ENCODE data around the gene CNPY1.

The CNPY1 gene

DNA sequence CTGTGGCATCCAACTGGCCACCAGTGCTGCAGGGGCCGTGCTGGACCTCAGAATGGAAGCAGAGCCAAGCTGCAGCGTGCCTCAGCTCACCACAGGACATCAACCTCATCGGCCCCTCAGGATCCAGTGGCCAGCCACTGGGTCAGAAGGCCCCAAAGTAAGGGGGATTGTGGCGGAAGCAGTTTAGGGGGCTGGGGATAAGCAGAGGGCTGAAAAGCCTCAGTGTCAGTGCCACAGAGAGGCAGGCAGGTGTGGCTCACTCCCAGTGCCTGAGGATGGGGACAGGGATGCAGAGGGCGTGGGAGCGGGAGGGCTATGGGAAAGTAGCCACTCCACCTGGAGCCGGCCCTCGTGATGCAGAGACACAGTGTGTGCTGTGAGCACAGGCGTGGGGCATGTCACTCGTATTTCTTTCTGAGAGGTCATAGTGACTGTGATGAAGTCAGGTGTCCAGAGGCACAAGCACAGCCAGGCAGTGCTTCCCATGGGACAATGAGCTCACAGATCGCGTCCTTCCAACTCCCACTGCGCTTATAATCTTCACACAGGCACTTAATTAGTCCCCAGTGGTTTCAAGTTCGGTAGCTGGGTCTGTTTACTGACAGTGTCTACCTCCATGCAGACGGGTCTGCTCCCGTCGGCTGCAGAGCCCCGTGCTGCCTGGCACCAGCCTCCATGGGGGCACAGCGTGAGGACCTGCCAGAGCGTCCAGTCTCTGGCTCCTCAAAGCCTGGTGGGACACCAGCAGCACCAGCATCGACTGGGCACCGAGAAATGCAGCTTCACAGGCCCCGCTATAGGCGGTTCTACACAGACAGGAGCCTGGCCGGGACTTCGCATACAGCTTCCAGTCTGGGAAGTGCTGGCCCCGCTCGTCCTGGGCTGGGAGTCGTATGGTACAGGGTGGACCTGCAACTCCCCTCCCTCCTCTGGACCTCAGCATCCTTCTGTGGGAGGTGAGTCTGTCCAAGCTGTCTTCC is 42.9 kb upstream of the CNPY1 start:
- TF ChIP-seq, protein P1, sequence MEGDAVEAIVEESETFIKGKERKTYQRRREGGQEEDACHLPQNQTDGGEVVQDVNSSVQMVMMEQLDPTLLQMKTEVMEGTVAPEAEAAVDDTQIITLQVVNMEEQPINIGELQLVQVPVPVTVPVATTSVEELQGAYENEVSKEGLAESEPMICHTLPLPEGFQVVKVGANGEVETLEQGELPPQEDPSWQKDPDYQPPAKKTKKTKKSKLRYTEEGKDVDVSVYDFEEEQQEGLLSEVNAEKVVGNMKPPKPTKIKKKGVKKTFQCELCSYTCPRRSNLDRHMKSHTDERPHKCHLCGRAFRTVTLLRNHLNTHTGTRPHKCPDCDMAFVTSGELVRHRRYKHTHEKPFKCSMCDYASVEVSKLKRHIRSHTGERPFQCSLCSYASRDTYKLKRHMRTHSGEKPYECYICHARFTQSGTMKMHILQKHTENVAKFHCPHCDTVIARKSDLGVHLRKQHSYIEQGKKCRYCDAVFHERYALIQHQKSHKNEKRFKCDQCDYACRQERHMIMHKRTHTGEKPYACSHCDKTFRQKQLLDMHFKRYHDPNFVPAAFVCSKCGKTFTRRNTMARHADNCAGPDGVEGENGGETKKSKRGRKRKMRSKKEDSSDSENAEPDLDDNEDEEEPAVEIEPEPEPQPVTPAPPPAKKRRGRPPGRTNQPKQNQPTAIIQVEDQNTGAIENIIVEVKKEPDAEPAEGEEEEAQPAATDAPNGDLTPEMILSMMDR (conservative IDR thresholded peaks at IDR 0.05; ENCODE audit: low read depth, low read length), result no peak
- H3K4me3 ChIP-seq (ENCODE audit: low read depth, low read length), result no peak overlapping the region
- DNase-seq (ENCODE audit: low read depth), result no peak

DNA sequence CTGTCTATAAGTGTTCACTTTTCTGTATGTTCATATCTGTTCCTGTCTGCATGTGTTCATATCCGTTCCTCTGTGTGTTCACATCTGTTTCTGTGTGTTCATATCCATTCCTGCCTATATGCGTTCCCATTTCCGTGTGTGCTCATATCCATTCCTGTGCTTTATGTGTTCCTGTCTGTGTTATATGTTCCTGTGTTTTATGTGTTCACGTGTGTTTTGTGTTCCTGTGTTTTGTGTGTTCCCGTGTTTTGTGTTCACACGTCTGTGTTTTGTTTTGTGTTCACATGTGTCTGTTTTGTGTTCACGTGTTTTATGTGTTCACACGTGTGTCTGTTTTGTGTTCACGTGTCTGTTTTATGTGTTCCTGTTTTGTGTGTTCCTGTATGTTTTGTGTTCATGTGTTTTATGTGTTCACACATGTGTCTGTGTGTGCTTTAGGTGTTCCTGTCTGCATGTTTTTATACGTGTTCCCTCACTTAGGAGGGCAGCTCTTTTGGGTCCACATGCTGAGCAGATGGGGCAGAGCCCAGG is 42.2 kb upstream of the CNPY1 start:
- no peak for DNase-seq (ENCODE audit: low read depth)
- no peak overlapping the region for H3K4me3 ChIP-seq (ENCODE audit: low read depth, low read length)
- TF ChIP-seq, protein P1 (conservative IDR thresholded peaks at IDR 0.05; ENCODE audit: low read depth, low read length), result no peak

DNA sequence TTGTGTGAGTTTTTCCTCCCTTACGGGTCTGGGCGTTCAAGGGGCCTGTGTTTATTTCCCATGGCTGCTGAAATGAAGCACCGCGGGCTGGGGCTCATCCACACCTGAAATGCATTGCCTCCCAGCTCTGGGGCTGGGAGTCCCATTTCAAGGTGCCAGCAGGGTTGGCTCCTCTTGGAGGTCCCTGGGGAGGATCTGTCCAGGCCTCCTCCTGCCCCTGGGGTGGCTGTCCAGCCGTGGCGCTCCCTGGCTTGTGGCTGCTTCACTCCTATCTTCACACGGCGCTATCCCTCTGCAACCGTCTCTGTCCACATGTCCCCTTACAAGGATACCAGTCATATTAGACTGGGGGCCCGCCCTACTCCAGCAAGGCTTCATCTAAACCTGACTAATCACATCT is 41.1 kb upstream of the CNPY1 start:
- no peak overlapping the region for H3K4me3 ChIP-seq (ENCODE audit: low read depth, low read length)
- TF ChIP-seq, protein P1 (conservative IDR thresholded peaks at IDR 0.05; ENCODE audit: low read depth, low read length), result no peak
- DNase-seq (ENCODE audit: low read depth), result no peak

DNA sequence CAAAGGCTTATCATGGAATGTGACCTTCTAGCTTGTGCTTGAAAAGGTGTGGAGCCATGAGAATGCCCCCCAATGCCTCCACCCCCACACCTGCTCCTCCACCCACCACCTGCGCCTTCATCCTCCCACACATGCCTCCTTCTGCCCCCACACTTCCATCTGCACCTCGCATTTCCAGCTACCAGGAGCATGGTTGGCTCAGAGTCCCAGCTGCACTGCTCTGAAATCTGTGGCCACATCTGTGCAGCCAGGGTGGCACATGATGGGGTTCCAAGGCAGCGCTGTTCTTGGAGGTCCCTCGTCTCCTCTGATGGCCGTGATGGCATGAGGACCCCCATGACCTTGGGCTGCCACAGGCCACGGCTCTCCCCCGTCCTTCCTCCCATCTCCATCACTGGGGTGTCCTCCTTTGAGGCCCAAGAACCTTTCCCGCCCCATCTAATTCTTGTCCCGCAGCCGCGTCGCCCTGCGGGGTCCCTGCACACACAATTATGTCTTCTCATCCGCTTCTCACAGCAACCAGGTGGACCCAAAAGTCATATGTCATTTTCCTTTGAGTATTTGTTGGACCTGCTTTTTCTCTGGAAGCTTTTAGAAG is 40.6 kb upstream of the CNPY1 start:
- H3K4me3 ChIP-seq (ENCODE audit: low read depth, low read length), result no peak overlapping the region
- TF ChIP-seq, protein P1 (conservative IDR thresholded peaks at IDR 0.05; ENCODE audit: low read depth, low read length), result no peak
- DNase-seq (ENCODE audit: low read depth), result no peak

DNA sequence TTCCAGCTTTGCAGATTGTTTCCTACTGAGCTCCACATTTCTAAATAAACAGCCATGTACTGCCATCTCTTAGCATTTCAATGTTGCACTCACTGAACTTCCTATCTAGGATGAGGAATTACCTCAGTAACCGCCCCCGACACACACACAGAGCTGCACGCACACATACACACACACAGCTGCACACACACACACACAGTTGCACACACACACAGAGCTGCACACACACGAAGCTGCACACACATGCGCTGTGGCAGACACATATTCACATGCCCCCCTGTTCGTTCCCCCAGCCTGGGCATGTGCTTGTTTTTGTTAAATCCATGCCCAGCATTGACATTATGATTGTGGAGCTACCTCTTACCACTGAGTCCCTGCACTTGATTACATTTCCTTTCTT is 39.6 kb upstream of the CNPY1 start:
- DNase-seq (ENCODE audit: low read depth), result no peak
- no peak overlapping the region for H3K4me3 ChIP-seq (ENCODE audit: low read depth, low read length)
- TF ChIP-seq, protein P1 (conservative IDR thresholded peaks at IDR 0.05; ENCODE audit: low read depth, low read length), result no peak

DNA sequence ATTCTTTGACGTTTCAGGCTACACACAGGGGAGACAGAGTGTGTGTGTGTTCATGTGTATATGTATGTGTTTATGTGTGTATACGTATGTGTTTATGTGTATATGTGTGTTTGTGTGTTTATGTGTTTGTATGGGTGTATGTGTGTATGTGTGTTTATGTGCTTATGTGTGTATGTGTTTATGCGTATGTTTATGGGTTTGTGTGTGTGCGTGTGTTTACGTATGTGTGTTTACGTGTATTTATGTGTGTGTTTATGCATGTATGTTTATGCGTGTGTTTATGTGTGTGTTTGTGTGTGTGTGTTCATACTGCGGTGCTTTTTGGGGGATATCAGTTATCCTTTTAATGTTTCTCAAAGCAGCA is 39.2 kb upstream of the CNPY1 start:
- H3K4me3 ChIP-seq (ENCODE audit: low read depth, low read length), result no peak overlapping the region
- no peak for DNase-seq (ENCODE audit: low read depth)
- TF ChIP-seq, protein P1 (conservative IDR thresholded peaks at IDR 0.05; ENCODE audit: low read depth, low read length), result no peak
